ENCODE data around the gene EFNA4. TPM values are rescaled to one million over a fixed set of nuclear protein-coding genes. Genes with fewer than 3 reads are reported as not detected.

Gene EFNA4
- total and polyA plus RNA-seq, 7 donors: 0.39 to 1.3 (median 0.83) TPM

DNA sequence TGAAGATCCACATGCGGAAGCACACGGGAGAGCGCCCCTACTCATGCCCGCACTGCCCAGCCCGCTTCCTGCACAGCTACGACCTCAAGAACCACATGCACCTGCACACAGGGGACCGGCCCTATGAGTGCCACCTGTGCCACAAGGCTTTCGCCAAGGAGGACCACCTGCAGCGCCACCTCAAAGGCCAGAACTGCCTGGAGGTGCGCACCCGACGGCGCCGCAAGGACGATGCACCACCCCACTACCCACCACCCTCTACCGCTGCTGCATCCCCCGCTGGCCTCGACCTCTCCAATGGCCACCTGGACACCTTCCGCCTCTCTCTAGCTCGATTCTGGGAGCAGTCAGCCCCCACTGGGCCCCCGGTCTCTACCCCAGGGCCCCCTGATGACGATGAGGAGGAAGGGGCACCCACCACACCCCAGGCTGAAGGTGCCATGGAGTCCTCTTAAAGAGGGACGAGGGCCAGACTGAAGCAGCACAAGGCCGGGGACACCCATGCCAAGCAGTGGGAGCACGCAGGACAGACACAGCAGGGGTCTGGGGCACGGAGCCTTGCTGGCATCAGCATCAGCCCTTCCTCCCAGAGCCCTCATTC lies 47.2 kb upstream of the EFNA4 start:
- peaks cover 0 to 31% of the 10 kb centered on the region in 2 donors for H3K36me3 ChIP-seq (ENCODE audit: insufficient read depth in 1 of 2, low read depth in 1 of 2)
- TF ChIP-seq, protein P1, sequence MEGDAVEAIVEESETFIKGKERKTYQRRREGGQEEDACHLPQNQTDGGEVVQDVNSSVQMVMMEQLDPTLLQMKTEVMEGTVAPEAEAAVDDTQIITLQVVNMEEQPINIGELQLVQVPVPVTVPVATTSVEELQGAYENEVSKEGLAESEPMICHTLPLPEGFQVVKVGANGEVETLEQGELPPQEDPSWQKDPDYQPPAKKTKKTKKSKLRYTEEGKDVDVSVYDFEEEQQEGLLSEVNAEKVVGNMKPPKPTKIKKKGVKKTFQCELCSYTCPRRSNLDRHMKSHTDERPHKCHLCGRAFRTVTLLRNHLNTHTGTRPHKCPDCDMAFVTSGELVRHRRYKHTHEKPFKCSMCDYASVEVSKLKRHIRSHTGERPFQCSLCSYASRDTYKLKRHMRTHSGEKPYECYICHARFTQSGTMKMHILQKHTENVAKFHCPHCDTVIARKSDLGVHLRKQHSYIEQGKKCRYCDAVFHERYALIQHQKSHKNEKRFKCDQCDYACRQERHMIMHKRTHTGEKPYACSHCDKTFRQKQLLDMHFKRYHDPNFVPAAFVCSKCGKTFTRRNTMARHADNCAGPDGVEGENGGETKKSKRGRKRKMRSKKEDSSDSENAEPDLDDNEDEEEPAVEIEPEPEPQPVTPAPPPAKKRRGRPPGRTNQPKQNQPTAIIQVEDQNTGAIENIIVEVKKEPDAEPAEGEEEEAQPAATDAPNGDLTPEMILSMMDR (IDR thresholded peaks at IDR 0.05): no peak
- WGBS, 3 donors: 79 to 91% (median 84%) methylated on average over 25 to 26 of the region's 26 CpGs
- ATAC-seq (no peak), DNase-seq (no peak)
- no peaks in the 10 kb centered on the region for H3K9me3 ChIP-seq
- H3K4me3 ChIP-seq: peak overlapping the region; percentile 67
- peak overlapping the region; percentile 85 for H3K27ac ChIP-seq
- H3K4me1 ChIP-seq: peaks cover 31% of the 10 kb centered on the region
- no peaks in the 10 kb centered on the region for H3K27me3 ChIP-seq (ENCODE audit: insufficient read depth in 3 of 3, low read length in 2 of 3)
- intact Hi-C loops (cut with DNase I): loop anchor here (2.0 kb wide), 2 partner anchors 14 to 54 kb away; partner anchors contain the start of gene ZBTB7B (in 1 of the 2)

- Histone ChIP-seq H3K9me3 (no peaks in the 10 kb centered on the region), H3K4me3 (peak overlapping the region; percentile 67), H3K36me3 (ENCODE audit: insufficient read depth in 1 of 2, low read depth in 1 of 2) (peaks cover 0 to 31% of the 10 kb centered on the region in 2 donors), H3K27me3 (ENCODE audit: insufficient read depth in 3 of 3, low read length in 2 of 3) (no peaks in the 10 kb centered on the region), H3K4me1 (peaks cover 22% of the 10 kb centered on the region), H3K27ac (peak overlapping the region; percentile 85)
- ATAC-seq (peak; percentile 87 to 92 (median 88)), DNase-seq (peak; percentile 91 to 97)
- intact Hi-C loops (cut with DNase I): loop anchor here (2.0 kb wide), 2 partner anchors 14 to 54 kb away; partner anchors contain the start of gene ZBTB7B (in 1 of the 2)
- TF ChIP-seq, protein P1 (IDR thresholded peaks at IDR 0.05): peak; percentile 99
- WGBS, 3 donors: 3 to 8% (median 4%) methylated on average over 29 to 49 of the region's 49 CpGs
Measured at GRCh38 chr1:155017041-155017945, 46.2 kb upstream of the EFNA4 start.

DNA sequence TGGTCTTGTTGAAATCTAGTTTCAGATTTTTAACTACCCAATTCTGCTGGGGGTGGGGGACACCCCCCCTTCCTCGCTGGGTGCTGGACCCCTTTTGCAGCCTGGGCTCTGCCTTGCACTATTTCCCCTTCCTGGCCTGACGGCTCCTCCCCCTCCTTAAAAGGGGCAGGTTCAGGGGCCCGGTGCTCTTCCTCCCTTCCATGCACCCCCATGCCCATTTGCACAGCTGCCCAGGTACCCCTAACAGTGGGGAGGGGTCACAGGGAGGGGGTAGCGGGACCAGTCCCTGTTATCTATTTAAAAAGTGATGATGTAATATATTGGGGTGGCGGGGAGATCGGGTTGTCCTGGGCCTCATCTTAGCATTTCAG lies 45.6 kb upstream of the EFNA4 start:
- H3K27me3 ChIP-seq (ENCODE audit: insufficient read depth in 3 of 3, low read length in 2 of 3): no peaks in the 10 kb centered on the region
- peaks cover 20% of the 10 kb centered on the region for H3K4me1 ChIP-seq
- TF ChIP-seq, protein P1 (IDR thresholded peaks at IDR 0.05): no peak
- intact Hi-C loops (cut with DNase I): loop anchor here (2.0 kb wide), 2 partner anchors 15 to 55 kb away; partner anchors contain the start of gene ZBTB7B (in 1 of the 2)
- ATAC-seq: peak in 1 of 4 donors; percentile 1
- H3K9me3 ChIP-seq: no peaks in the 10 kb centered on the region
- peaks cover 0 to 31% of the 10 kb centered on the region in 2 donors for H3K36me3 ChIP-seq (ENCODE audit: insufficient read depth in 1 of 2, low read depth in 1 of 2)
- peak overlapping the region; percentile 85 for H3K27ac ChIP-seq
- DNase-seq: no peak
- 57 to 59% (median 58%) methylated on average over 6 of the region's 6 CpGs for WGBS, 3 donors
- H3K4me3 ChIP-seq: peak overlapping the region; percentile 67

GRCh38 chr1:155018617-155019348 lies 44.8 kb upstream of the EFNA4 start:
- intact Hi-C loops (cut with DNase I): no loop called here
- Histone ChIP-seq H3K4me1 (peaks cover 20% of the 10 kb centered on the region), H3K36me3 (ENCODE audit: insufficient read depth in 1 of 2, low read depth in 1 of 2) (peaks cover 0 to 31% of the 10 kb centered on the region in 2 donors), H3K9me3 (no peaks in the 10 kb centered on the region), H3K4me3 (no peak overlapping the region), H3K27ac (no peak overlapping the region), H3K27me3 (ENCODE audit: insufficient read depth in 3 of 3, low read length in 2 of 3) (no peaks in the 10 kb centered on the region)
- 76 to 79% (median 77%) methylated on average over 7 to 8 of the region's 8 CpGs for WGBS, 3 donors
- no peak for ATAC-seq
- TF ChIP-seq, protein P1 (IDR thresholded peaks at IDR 0.05): no peak
- no peak for DNase-seq

Measured in psoas muscle (tissue), 8 donors.